Stromal cell of bone marrow (primary cell): ENCODE measurements around the gene RNLS.
"Not testable (repeated sequence)": the region's sequence is repeated elsewhere in the genome, so short reads cannot be mapped to it uniquely, and the experiment has no call there.

Experiments used
- DNase-seq: peaks from one replicate; pipeline ENCODE4 v3.0.0-alpha.2; 2012; ENCODE audit warnings: low read depth

RNLS gene

GRCh38 chr10:88293073-88293472 lies 290.0 kb downstream of the RNLS start:
- DNase-seq, result no peak

- DNase-seq, result no peak
Measured at GRCh38 chr10:88292185-88292514, 291.0 kb downstream of the RNLS start.

GRCh38 chr10:88291289-88292184 lies 291.6 kb downstream of the RNLS start:
- DNase-seq, result no peak

- DNase-seq, result no peak
Measured at GRCh38 chr10:88289342-88289741, 293.8 kb downstream of the RNLS start.

- DNase-seq, result peak; percentile 18
Measured at GRCh38 chr10:88288320-88289059, 294.6 kb downstream of the RNLS start.

GRCh38 chr10:88286030-88286429 lies 297.1 kb downstream of the RNLS start:
- no peak for DNase-seq

GRCh38 chr10:88281592-88282347 lies 301.3 kb downstream of the RNLS start:
- peak; percentile 31 for DNase-seq

- no peak for DNase-seq
Measured at GRCh38 chr10:88280518-88280917, 302.6 kb downstream of the RNLS start.

- no peak for DNase-seq
Measured at GRCh38 chr10:88278912-88279311, 304.2 kb downstream of the RNLS start.

- DNase-seq, result not testable (repeated sequence)
Measured at GRCh38 chr10:88276945-88277344, 306.2 kb downstream of the RNLS start.

GRCh38 chr10:88274286-88274685 lies 308.8 kb downstream of the RNLS start:
- no peak for DNase-seq

- DNase-seq, result no peak
Measured at GRCh38 chr10:88273567-88273966, 309.6 kb downstream of the RNLS start.

GRCh38 chr10:88271761-88272543 lies 311.2 kb downstream of the RNLS start:
- DNase-seq, result peak; percentile 16

GRCh38 chr10:88270871-88271713 lies 312.0 kb downstream of the RNLS start:
- DNase-seq, result peak; percentile 53

- no peak for DNase-seq
Measured at GRCh38 chr10:88270061-88270808, 312.9 kb downstream of the RNLS start.

GRCh38 chr10:88262591-88263234 lies 320.4 kb downstream of the RNLS start:
- DNase-seq, result no peak

GRCh38 chr10:88261152-88261551 lies 322.0 kb downstream of the RNLS start:
- DNase-seq, result no peak

- no peak for DNase-seq
Measured at GRCh38 chr10:88260329-88261051, 322.6 kb downstream of the RNLS start.

- no peak for DNase-seq
Measured at GRCh38 chr10:88259381-88259780, 323.7 kb downstream of the RNLS start.
